ENCODE results near the gene MPPED1.

DNA sequence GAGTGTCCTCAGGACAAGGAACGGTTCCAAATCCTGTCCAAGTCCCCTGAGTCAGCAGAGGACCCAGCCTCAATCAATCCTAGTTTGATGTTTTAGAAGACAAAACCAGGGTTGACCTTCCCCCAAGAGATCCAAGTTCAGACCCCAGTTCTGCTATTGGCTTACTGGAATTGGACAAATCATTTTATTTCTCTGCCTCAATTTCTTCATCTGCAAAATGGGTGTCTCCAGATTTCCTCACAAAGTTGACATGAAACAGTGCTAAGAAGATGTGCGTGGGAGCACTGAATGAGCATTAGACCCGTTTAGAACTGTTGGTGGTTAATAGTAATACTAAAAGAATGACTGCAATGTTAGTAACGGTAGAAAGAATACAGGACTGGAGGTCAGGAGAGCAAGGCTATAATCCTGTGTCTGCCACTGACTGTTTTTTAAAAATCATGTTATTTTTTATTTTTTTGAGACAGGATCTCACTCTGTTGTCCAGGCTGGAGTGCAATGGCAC lies 35.8 kb upstream of the MPPED1 start:
- TF ChIP-seq FOXJ3 (CRISPR knock-in tag; IDR thresholded peaks at IDR 0.05): no peak
- TF ChIP-seq, protein P1, sequence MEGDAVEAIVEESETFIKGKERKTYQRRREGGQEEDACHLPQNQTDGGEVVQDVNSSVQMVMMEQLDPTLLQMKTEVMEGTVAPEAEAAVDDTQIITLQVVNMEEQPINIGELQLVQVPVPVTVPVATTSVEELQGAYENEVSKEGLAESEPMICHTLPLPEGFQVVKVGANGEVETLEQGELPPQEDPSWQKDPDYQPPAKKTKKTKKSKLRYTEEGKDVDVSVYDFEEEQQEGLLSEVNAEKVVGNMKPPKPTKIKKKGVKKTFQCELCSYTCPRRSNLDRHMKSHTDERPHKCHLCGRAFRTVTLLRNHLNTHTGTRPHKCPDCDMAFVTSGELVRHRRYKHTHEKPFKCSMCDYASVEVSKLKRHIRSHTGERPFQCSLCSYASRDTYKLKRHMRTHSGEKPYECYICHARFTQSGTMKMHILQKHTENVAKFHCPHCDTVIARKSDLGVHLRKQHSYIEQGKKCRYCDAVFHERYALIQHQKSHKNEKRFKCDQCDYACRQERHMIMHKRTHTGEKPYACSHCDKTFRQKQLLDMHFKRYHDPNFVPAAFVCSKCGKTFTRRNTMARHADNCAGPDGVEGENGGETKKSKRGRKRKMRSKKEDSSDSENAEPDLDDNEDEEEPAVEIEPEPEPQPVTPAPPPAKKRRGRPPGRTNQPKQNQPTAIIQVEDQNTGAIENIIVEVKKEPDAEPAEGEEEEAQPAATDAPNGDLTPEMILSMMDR (IDR thresholded peaks at IDR 0.05): no peak
- TF ChIP-seq, protein P2, sequence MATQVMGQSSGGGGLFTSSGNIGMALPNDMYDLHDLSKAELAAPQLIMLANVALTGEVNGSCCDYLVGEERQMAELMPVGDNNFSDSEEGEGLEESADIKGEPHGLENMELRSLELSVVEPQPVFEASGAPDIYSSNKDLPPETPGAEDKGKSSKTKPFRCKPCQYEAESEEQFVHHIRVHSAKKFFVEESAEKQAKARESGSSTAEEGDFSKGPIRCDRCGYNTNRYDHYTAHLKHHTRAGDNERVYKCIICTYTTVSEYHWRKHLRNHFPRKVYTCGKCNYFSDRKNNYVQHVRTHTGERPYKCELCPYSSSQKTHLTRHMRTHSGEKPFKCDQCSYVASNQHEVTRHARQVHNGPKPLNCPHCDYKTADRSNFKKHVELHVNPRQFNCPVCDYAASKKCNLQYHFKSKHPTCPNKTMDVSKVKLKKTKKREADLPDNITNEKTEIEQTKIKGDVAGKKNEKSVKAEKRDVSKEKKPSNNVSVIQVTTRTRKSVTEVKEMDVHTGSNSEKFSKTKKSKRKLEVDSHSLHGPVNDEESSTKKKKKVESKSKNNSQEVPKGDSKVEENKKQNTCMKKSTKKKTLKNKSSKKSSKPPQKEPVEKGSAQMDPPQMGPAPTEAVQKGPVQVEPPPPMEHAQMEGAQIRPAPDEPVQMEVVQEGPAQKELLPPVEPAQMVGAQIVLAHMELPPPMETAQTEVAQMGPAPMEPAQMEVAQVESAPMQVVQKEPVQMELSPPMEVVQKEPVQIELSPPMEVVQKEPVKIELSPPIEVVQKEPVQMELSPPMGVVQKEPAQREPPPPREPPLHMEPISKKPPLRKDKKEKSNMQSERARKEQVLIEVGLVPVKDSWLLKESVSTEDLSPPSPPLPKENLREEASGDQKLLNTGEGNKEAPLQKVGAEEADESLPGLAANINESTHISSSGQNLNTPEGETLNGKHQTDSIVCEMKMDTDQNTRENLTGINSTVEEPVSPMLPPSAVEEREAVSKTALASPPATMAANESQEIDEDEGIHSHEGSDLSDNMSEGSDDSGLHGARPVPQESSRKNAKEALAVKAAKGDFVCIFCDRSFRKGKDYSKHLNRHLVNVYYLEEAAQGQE (IDR thresholded peaks at IDR 0.05; ENCODE audit: low read depth, low read length): no peak
- no peak for TF ChIP-seq EZH2phosphoT487 (IDR thresholded peaks at IDR 0.05; ENCODE audit: borderline replicate concordance, low read depth)
- TF ChIP-seq POLR2AphosphoS5 (IDR thresholded peaks at IDR 0.05; ENCODE audit: low read depth, low read length): no peak
- no peak for TF ChIP-seq EP300 (IDR thresholded peaks at IDR 0.05; ENCODE audit: borderline replicate concordance in 1 of 2, low read depth in 1 of 2, low read length in 1 of 2)
- TF ChIP-seq, protein P3, sequence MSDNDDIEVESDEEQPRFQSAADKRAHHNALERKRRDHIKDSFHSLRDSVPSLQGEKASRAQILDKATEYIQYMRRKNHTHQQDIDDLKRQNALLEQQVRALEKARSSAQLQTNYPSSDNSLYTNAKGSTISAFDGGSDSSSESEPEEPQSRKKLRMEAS (IDR thresholded peaks at IDR 0.05; ENCODE audit: low read depth): no peak
- TF ChIP-seq GABPA (IDR thresholded peaks at IDR 0.05; ENCODE audit: low read depth): no peak
- no peak for TF ChIP-seq RAD21 (IDR thresholded peaks at IDR 0.05; ENCODE audit: low read length)
- no peak for TF ChIP-seq TAF1 (IDR thresholded peaks at IDR 0.05; ENCODE audit: borderline replicate concordance, low read depth, low read length)
- no peak for TF ChIP-seq MXI1 (IDR thresholded peaks at IDR 0.05; ENCODE audit: low read depth, low read length)
- TF ChIP-seq YY1 (IDR thresholded peaks at IDR 0.05; ENCODE audit: low read depth): no peak
- TF ChIP-seq RFX5 (IDR thresholded peaks at IDR 0.05; ENCODE audit: low read length): no peak
- no peak for TF ChIP-seq USF1 (IDR thresholded peaks at IDR 0.05; ENCODE audit: borderline replicate concordance, low read depth)
